Neuronal stem cell (in vitro differentiated cells): Measurements from ENCODE around the gene MICAL1.

Experiments
- DNase-seq: peaks from one replicate; pipeline ENCODE4 v3.0.0-alpha.2; 2013; ENCODE audit warnings: low spot score
- H2AFZ ChIP-seq: one replicate; pipeline ENCODE4 v1.6.1; 2013; ENCODE audit warnings: mild to moderate bottlenecking, low read length, inconsistent platforms
- H2AK5ac ChIP-seq: 2 replicates; pipeline ENCODE4 v1.6.1; 2013; ENCODE audit warnings: low read depth, mild to moderate bottlenecking, inconsistent platforms, low read length, moderate library complexity, mixed read lengths
- H2BK120ac ChIP-seq: 2 replicates; pipeline ENCODE4 v1.6.1; 2013; ENCODE audit warnings: low read depth, mild to moderate bottlenecking, inconsistent platforms, low read length, moderate library complexity, mixed read lengths
- H2BK12ac ChIP-seq: one replicate; pipeline ENCODE4 v1.6.1; 2013; ENCODE audit warnings: low read length, inconsistent platforms
- H2BK15ac ChIP-seq: 2 replicates; pipeline ENCODE4 v1.6.1; 2013; ENCODE audit warnings: mild to moderate bottlenecking, low read length, inconsistent platforms, mixed read lengths
- H2BK5ac ChIP-seq: one replicate; pipeline ENCODE4 v1.6.1; 2013; ENCODE audit warnings: inconsistent platforms, mild to moderate bottlenecking, low read length, moderate library complexity
- H3K14ac ChIP-seq: one replicate; pipeline ENCODE4 v1.6.1; 2013; ENCODE audit warnings: low read length, inconsistent platforms
- H3K18ac ChIP-seq: 2 replicates; pipeline ENCODE4 v1.6.1; 2013; ENCODE audit warnings: low read length, inconsistent platforms
- H3K23ac ChIP-seq: 2 replicates; pipeline ENCODE4 v1.6.1; 2013; ENCODE audit warnings: low read depth, mild to moderate bottlenecking, mixed read lengths, low read length, inconsistent platforms; ENCODE audit not compliant: poor library complexity
- H3K27ac ChIP-seq: replicated peaks from 3 replicates; pipeline ENCODE4 v1.5.1; 2013; ENCODE audit warnings: low read length, inconsistent platforms
- H3K27me3 ChIP-seq, 3 experiments: 2 replicates each; pipeline ENCODE4 v1.6.1; 2013; ENCODE audit warnings: low read length in 3 of 3, mild to moderate bottlenecking in 2 of 3, inconsistent platforms in 1 of 3, low read depth in 1 of 3, mixed read lengths in 1 of 3, moderate library complexity in 1 of 3; ENCODE audit not compliant: control insufficient read depth in 3 of 3, insufficient read depth in 3 of 3
- H3K36me3 ChIP-seq, 2 donors: replicated peaks in 1 of 2; 2 replicates each; pipeline ENCODE4 v1.6.1; 2013; ENCODE audit warnings: low read length in 2 of 2; ENCODE audit not compliant: control insufficient read depth in 2 of 2, insufficient read depth in 2 of 2
- H3K4ac ChIP-seq: 2 replicates; pipeline ENCODE4 v1.6.1; 2013; ENCODE audit warnings: inconsistent platforms, mild to moderate bottlenecking, low read length, moderate library complexity
- H3K4me1 ChIP-seq, 2 donors: 1 replicate in 1 of 2; 2 replicates in 1 of 2; pipeline ENCODE4 v1.6.1; 2013; ENCODE audit warnings: low read length in 2 of 2, low read depth in 1 of 2; ENCODE audit not compliant: control insufficient read depth in 2 of 2, insufficient read depth in 1 of 2
- H3K4me2 ChIP-seq: one replicate; pipeline ENCODE4 v1.6.1; 2013; ENCODE audit warnings: mild to moderate bottlenecking, low read length, inconsistent platforms; ENCODE audit not compliant: insufficient read depth, poor library complexity, severe bottlenecking
- H3K4me3 ChIP-seq, 2 donors: 2 replicates each; pipeline ENCODE4 v1.5.1; 2013; ENCODE audit warnings: low read length in 2 of 2, mild to moderate bottlenecking in 2 of 2, inconsistent platforms in 1 of 2, moderate library complexity in 1 of 2
- H3K79me1 ChIP-seq: one replicate; pipeline ENCODE4 v1.6.1; 2013; ENCODE audit warnings: low read depth, mild to moderate bottlenecking, inconsistent platforms, low read length, moderate library complexity
- H3K9ac ChIP-seq: one replicate; pipeline ENCODE4 v1.6.1; 2013; ENCODE audit warnings: mild to moderate bottlenecking, low read depth, low read length, inconsistent platforms; ENCODE audit not compliant: poor library complexity
- H3K9me3 ChIP-seq, 2 donors: replicated peaks in 1 of 2; 2 replicates each; pipeline versions ENCODE3 to v1.6.1; 2013; ENCODE audit warnings: low read length in 2 of 2, mild to moderate bottlenecking in 2 of 2, inconsistent platforms in 1 of 2, low read depth in 1 of 2, mixed read lengths in 1 of 2, moderate library complexity in 1 of 2; ENCODE audit not compliant: control insufficient read depth in 2 of 2, insufficient read depth in 1 of 2
- H4K8ac ChIP-seq: one replicate; pipeline ENCODE4 v1.6.1; 2013; ENCODE audit warnings: low read depth, mild to moderate bottlenecking, inconsistent platforms, low read length, moderate library complexity
- H4K91ac ChIP-seq: one replicate; pipeline ENCODE4 v1.6.1; 2013; ENCODE audit warnings: low read length, low read depth, mild to moderate bottlenecking, inconsistent platforms; ENCODE audit not compliant: poor library complexity
- WGBS, 2 donors: extraction: QIAGEN DNeasy Blood & Tissue Kit; methylation state at CpG; one replicate each; pipeline ENCODE4 v1.1.7; 2013; ENCODE audit warnings: missing lambda C conversion rate in 2 of 2, mixed read lengths in 1 of 2; ENCODE audit not compliant: insufficient read length in 2 of 2, insufficient replicate concordance in 1 of 2; ENCODE audit errors: extremely low coverage in 2 of 2; 5-methylcytosine and 5-hydroxymethylcytosine counted together

The MICAL1 gene

DNA sequence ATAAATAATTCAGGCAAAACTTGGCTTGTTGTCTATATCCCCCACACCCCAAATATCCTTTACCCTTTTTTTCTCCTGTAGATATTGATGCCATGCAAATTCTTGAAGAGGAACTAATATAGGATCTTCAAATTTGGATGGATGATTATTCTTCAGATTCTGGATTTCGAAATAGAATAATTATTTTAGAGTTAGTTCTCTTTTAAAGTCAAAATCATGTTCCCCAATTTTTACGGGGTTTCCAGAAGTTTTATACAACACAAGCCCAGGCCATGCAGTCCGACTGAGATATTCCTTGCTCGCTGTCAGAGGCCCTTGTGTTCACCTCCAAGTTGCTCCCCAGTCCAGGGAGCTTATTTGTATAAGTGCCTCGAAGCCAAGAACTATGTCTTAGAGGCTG lies 19.5 kb downstream of the MICAL1 start:
- WGBS, 2 donors, result no CpG with 5 or more reads among the region's 5 CpGs
- no peak overlapping the region for H2BK15ac ChIP-seq

GRCh38 chr6:109434456-109434855 lies 21.1 kb downstream of the MICAL1 start:
- no peak for DNase-seq
- H2AFZ ChIP-seq, result no peak overlapping the region
- H4K8ac ChIP-seq, result no peak overlapping the region
- no peak overlapping the region for H2BK120ac ChIP-seq
- no peak overlapping the region for H3K14ac ChIP-seq
- no peaks in the 10 kb centered on the region for H3K9me3 ChIP-seq
- H3K4me1 ChIP-seq, result no peaks in the 10 kb centered on the region
- H4K91ac ChIP-seq, result no peak overlapping the region
- H3K4me2 ChIP-seq, result no peak overlapping the region
- H3K27me3 ChIP-seq, result no peaks in the 10 kb centered on the region
- H2BK5ac ChIP-seq, result no peak overlapping the region
- H3K79me1 ChIP-seq, result no peaks in the 10 kb centered on the region
- no peaks in the 10 kb centered on the region for H3K36me3 ChIP-seq
- no CpG with 5 or more reads among the region's 2 CpGs for WGBS, 2 donors
- H3K4ac ChIP-seq, result no peak overlapping the region
- no peak overlapping the region for H3K4me3 ChIP-seq
- no peak overlapping the region for H3K27ac ChIP-seq
- H3K23ac ChIP-seq, result no peak overlapping the region
- H2AK5ac ChIP-seq, result no peak overlapping the region
- H3K9ac ChIP-seq, result no peak overlapping the region
- no peak overlapping the region for H2BK12ac ChIP-seq
- H3K18ac ChIP-seq, result no peak overlapping the region
- H2BK15ac ChIP-seq, result no peak overlapping the region

More for the DNA sequence above, 19.5 kb downstream of the MICAL1 start:
- Histone ChIP-seq H2AK5ac (no peak overlapping the region), H3K23ac (no peak overlapping the region), H2BK5ac (peak overlapping the region; percentile 53), H3K4me1 (peaks cover 2 to 4% of the 10 kb centered on the region in 2 donors), H2BK120ac (no peak overlapping the region), H2AFZ (no peak overlapping the region), H3K14ac (no peak overlapping the region), H3K4me3 (no peak overlapping the region), H3K4ac (no peak overlapping the region), H2BK12ac (no peak overlapping the region), H3K9me3 (no peaks in the 10 kb centered on the region), H4K91ac (no peak overlapping the region), H3K36me3 (no peaks in the 10 kb centered on the region), H3K18ac (no peak overlapping the region), H3K4me2 (no peak overlapping the region), H3K27me3 (no peaks in the 10 kb centered on the region), H4K8ac (no peak overlapping the region), H3K27ac (no peak overlapping the region), H3K9ac (no peak overlapping the region), H3K79me1 (no peaks in the 10 kb centered on the region)
- DNase-seq, result no peak

GRCh38 chr6:109429496-109429895 lies 26.1 kb downstream of the MICAL1 start:
- H3K4me1 ChIP-seq, result no peaks in the 10 kb centered on the region
- no peak overlapping the region for H2AFZ ChIP-seq
- no peak overlapping the region for H2AK5ac ChIP-seq
- peak overlapping the region; percentile 2 for H3K18ac ChIP-seq
- no peaks in the 10 kb centered on the region for H3K36me3 ChIP-seq
- no peak overlapping the region for H3K4ac ChIP-seq
- no peak overlapping the region for H4K91ac ChIP-seq
- no peak overlapping the region for H3K23ac ChIP-seq
- no CpG with 5 or more reads among the region's 3 CpGs for whole genome bisulfite sequencing, 2 donors
- H2BK120ac ChIP-seq, result no peak overlapping the region
- no peak overlapping the region for H3K4me2 ChIP-seq
- no peak overlapping the region for H3K4me3 ChIP-seq
- DNase-seq, result no peak
- no peak overlapping the region for H2BK12ac ChIP-seq
- H2BK5ac ChIP-seq, result no peak overlapping the region
- no peak overlapping the region for H4K8ac ChIP-seq
- no peak overlapping the region for H2BK15ac ChIP-seq
- no peak overlapping the region for H3K27ac ChIP-seq
- H3K9me3 ChIP-seq, result no peaks in the 10 kb centered on the region
- no peak overlapping the region for H3K14ac ChIP-seq
- no peak overlapping the region for H3K9ac ChIP-seq
- no peaks in the 10 kb centered on the region for H3K27me3 ChIP-seq
- no peaks in the 10 kb centered on the region for H3K79me1 ChIP-seq

DNA sequence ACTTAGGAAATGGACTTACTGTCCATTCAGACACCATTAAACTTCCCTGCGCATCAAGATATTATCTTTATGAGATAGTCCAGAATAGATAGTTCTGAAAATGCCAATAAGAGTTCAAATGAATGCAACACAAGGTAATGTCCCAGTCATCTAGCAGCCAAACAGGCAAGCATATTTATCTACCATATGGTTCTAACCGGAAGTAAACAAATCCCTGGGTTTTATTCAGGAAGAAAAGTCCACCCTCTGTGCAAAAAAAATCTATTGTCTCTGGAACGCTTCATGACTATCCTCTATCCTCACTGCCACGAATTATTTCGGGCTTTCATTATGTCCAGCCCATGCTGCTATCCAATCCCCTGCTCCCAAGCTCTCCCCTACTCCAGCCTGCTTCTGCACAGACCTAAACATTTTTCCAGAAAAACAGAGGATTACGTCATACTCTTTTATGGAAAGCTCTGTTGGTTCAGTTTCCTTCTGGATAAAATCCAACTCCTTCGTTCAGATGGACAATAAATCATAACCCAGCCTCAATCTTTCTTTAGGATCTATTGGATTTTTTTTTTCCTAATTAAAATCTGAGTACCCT lies 26.6 kb downstream of the MICAL1 start:
- Histone ChIP-seq H3K4me3 (no peak overlapping the region), H4K8ac (no peak overlapping the region), H3K14ac (no peak overlapping the region), H3K9me3 (no peaks in the 10 kb centered on the region), H2AK5ac (no peak overlapping the region), H3K36me3 (no peaks in the 10 kb centered on the region), H3K27ac (no peak overlapping the region), H2BK15ac (no peak overlapping the region), H2AFZ (no peak overlapping the region), H3K9ac (no peak overlapping the region), H3K18ac (no peak overlapping the region), H2BK120ac (no peak overlapping the region), H3K27me3 (no peaks in the 10 kb centered on the region), H3K23ac (no peak overlapping the region), H3K4ac (no peak overlapping the region), H3K79me1 (no peaks in the 10 kb centered on the region), H3K4me2 (no peak overlapping the region), H2BK5ac (no peak overlapping the region), H3K4me1 (peaks cover 0 to 3% of the 10 kb centered on the region in 2 donors), H4K91ac (no peak overlapping the region), H2BK12ac (no peak overlapping the region)
- no CpG with 5 or more reads among the region's 7 CpGs for whole genome bisulfite sequencing, 2 donors
- DNase-seq, result no peak
